ENCODE measurements around the gene RRP12.
"Not testable (repeated sequence)": the region's sequence is repeated elsewhere in the genome, so short reads cannot be mapped to it uniquely, and the experiment has no call there.

Gene RRP12, protein sequence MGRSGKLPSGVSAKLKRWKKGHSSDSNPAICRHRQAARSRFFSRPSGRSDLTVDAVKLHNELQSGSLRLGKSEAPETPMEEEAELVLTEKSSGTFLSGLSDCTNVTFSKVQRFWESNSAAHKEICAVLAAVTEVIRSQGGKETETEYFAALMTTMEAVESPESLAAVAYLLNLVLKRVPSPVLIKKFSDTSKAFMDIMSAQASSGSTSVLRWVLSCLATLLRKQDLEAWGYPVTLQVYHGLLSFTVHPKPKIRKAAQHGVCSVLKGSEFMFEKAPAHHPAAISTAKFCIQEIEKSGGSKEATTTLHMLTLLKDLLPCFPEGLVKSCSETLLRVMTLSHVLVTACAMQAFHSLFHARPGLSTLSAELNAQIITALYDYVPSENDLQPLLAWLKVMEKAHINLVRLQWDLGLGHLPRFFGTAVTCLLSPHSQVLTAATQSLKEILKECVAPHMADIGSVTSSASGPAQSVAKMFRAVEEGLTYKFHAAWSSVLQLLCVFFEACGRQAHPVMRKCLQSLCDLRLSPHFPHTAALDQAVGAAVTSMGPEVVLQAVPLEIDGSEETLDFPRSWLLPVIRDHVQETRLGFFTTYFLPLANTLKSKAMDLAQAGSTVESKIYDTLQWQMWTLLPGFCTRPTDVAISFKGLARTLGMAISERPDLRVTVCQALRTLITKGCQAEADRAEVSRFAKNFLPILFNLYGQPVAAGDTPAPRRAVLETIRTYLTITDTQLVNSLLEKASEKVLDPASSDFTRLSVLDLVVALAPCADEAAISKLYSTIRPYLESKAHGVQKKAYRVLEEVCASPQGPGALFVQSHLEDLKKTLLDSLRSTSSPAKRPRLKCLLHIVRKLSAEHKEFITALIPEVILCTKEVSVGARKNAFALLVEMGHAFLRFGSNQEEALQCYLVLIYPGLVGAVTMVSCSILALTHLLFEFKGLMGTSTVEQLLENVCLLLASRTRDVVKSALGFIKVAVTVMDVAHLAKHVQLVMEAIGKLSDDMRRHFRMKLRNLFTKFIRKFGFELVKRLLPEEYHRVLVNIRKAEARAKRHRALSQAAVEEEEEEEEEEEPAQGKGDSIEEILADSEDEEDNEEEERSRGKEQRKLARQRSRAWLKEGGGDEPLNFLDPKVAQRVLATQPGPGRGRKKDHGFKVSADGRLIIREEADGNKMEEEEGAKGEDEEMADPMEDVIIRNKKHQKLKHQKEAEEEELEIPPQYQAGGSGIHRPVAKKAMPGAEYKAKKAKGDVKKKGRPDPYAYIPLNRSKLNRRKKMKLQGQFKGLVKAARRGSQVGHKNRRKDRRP (N-terminal part only)

DNA sequence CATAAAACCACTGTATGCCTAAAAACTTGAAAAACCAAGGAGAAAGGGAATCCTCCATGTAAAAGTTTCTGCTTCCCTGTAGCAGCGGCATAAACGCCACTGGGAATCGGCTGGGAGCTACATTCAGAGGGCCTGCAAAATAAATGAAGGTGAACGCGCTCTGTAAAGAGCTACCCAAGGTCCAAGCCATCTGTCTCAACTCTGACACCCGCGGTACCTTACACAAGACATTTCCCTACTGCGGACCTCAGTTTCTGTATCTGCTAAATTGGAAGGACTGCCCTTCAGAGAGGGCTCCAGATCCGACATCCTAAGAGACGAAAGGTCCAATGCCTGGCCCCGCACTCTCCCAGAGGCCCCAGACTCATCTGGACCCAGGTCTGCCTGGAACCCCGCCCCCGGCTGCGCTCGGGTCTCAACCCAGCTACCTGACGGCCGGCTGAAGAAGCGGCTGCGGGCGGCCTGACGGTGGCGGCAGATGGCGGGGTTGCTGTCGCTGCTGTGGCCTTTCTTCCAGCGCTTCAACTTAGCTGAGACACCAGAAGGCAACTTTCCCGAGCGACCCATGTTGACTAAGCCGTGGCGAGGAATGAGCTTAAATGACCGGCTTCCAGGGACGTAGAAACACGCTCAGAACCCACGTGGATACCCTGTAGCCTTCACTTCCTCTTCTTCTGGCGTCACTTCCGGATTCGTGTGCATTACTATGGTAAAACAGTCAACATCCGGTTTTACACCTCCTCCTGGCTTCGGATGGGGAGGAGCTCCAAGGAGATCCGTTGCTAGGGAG, at the start of gene RRP12:
TSS of gene RRP12 (minus strand) at position 676 of the 790 bp plus-strand sequence. CDS start at position 567, 109 bp downstream.
- DNase-seq (ENCODE audit: low spot score): peak; percentile 100

DNA sequence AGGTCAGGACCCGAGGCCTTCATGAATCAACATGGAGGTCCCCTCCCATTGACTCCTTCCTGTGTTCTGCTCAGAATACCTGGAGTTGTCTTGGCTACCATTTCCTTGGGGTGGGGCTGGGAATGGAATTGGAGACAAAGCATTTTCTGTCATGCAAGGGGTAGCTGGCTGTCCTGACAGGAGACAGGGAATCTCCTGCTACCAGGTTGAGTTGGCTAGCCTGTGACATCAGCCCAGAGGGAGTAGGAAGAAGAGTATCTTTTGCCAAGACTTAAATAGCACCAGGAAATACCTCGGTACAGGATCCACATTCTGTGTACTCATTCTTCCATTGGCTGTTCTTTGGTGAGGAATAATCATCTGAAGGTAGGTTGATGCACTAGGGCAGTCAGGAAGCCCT, 49.7 kb upstream of the RRP12 start:
- no peak for DNase-seq (ENCODE audit: low spot score)

DNA sequence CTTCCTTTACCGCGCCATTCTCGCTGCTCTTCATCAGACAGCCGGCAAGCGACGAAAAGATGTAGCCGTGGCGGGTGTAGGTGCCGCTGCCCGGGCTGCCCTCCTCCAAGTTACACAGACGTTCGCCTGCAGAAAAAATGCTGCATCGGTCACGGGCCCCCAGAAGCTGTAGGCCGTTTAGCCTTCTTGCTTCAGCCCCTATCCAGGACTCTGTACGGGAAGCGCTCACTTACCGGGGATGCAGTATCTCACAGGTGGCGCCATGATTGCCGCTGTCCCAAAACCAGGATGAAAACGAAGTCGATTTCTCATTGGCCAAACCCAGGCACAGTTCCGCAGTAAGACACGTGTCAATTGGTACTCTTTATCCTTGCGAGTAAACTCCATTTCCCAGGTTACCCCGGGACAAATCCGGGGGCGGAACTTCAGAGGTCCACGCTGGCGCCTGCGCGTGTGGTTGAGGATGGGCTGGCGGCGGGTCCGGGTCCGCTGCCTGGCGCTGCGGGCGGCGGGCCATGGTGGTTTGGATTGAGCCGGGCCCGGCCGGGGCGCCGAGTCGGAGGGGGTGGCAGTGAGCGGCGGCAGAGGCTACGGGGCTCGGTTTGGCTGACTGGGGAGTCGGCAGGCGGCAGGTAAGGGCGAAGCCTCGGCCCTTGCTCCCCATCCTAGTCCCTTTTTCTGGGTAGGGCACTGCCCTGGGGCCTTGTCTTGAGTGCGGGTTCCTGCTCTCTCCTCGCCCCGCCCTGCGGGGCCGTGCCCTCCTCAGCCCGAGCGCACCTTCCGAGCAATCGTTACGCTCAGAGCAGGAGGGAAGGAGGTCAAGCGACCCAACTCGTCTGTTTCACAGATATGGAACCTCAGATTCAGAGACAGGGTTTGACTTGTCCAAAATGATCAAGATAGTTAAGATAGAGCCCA, 44.8 kb upstream of the RRP12 start, which contains the start of the genes EXOSC1 and ZDHHC16:
TSS of gene EXOSC1 (minus strand) at position 285 of the 918 bp plus-strand sequence. CDS start at position 264, 21 bp downstream.
TSS of gene ZDHHC16 (plus strand) at position 454 of the 918 bp plus-strand sequence. CDS start 5,501 bp downstream, outside the sequence.
- DNase-seq (ENCODE audit: low spot score): peak; percentile 98

DNA sequence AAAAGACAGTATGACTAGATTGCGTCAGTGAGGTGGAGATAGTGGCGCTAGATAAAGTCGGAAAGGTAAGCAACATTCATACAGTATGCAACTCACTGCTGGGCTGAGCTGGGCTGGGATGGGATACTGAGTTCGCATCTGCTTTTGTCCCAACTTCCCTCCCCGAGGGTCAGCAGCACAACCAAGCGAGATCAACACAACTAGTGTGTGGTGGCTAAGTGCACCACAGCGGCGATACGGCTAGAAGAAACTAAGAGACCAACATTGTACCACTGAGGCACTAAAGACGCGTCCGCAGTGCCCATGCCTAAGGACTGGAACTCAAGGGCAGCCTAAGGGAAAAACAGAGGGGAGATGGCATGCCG, 44.2 kb upstream of the RRP12 start:
- no peak for DNase-seq (ENCODE audit: low spot score)

DNA sequence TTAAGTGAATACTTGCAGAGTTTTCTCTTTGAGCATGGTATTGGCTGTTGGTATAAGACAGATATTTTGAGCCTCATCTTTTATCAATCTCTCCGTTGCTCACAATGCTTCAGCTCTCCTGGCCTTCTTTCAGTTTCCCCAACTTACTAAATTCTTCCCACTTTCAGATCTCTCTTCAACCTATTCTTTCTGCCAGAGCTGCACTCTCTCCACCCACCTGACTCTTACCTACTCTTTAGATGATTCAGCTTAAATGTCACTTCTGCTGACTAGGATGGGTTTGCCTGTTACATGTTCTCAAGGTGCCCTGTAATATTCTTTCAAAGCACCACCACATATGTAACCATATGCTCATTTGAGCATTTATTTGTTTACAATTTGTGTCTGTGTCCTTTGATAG, 43.1 kb upstream of the RRP12 start:
- DNase-seq (ENCODE audit: low spot score): no peak

DNA sequence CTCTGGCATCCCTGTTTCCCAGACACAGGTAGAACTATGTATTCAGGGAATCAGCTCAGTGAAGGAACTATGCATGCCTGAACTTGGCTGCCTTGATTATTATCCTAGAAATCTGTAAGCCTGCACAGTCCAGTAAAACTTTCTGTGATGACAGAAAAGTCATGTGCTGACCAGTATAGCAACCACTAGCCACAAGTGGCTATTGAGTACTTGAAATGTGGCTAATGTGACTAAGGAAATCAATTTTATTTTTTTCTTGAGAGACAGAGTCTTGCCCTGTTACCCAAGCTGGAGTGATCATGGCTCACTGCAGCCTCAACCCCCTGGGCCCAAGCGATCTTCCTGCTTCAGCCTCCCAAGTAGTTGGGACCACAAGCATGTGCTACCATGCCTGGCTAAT, 41.1 kb upstream of the RRP12 start:
- no peak for DNase-seq (ENCODE audit: low spot score)

DNA sequence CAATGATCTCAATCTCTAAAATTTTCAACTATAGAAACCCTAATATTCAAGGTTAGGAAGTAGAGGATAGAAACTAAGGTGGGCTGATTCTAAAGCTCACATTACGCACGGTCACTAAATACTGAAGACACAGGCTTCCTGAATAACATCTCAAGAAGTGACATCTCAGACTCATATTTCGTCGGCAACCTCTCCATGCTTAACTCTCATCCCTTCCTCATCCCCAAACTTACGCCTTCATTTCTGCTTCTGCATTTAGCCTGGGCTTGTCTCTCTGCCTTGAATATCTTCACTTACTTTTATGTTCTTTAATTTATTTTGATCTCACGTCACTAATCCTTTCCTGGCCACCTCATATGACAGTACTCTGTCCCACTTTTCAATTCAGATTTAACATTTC, 34.1 kb upstream of the RRP12 start:
- DNase-seq (ENCODE audit: low spot score): no peak

DNA sequence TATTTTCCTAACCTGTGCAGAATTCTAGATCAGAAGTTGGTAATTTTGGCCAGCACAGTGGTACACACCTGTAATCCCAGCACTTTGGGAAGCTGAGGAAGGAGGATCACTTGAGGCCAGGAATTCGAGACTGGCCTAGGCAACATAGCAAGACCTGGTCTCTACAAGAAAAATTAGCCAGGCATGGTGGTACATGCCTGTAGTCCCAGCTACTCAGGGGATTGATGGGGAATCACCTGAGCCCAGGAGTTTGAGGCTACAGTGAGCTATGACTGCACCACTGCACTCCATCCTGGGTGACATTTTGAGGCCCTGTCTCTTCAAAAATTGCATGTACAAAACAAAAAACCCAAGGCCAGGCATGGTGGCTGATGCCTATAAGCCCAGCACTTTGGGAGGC, 33.4 kb upstream of the RRP12 start:
- no peak for DNase-seq (ENCODE audit: low spot score)

DNA sequence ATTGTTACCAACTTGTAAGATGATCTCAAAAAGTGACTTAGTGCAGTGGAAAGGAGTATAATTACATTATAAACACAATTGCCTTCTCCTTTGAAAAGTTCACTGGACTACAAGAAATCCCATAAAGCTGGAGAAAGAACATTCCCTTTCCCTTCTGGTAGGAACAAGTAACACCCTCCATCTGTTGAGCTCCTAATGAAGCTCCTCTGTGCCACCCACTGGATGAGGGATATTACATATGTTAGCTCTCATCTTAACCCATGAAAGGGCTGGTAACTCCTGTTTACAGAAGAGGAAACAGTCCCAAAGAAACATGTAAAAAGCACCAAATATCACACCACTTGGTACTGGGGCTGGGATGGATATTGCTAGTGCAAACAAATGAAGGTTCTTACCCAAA, 32.9 kb upstream of the RRP12 start:
- DNase-seq (ENCODE audit: low spot score): no peak

DNA sequence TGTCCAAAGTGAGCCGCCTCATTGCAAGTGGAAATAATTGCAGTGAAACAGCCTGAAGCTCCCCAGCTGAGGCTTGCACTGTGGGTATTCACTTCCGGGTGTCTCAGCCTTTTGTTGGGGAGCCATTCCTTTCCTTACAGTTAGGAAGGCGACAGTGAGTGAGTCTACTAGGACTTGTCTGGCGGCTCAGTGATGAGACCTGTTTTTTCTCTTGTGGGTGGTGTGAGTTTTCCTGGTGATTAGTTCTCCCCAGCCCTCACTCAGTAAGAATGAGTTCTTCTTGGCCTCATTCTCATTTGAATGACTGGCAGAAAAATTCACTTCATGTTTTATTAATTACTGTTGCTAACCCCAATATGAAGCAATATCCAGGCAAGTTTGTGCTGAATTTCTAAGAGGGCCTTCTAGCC, 27.4 kb upstream of the RRP12 start:
- DNase-seq (ENCODE audit: low spot score): no peak

DNA sequence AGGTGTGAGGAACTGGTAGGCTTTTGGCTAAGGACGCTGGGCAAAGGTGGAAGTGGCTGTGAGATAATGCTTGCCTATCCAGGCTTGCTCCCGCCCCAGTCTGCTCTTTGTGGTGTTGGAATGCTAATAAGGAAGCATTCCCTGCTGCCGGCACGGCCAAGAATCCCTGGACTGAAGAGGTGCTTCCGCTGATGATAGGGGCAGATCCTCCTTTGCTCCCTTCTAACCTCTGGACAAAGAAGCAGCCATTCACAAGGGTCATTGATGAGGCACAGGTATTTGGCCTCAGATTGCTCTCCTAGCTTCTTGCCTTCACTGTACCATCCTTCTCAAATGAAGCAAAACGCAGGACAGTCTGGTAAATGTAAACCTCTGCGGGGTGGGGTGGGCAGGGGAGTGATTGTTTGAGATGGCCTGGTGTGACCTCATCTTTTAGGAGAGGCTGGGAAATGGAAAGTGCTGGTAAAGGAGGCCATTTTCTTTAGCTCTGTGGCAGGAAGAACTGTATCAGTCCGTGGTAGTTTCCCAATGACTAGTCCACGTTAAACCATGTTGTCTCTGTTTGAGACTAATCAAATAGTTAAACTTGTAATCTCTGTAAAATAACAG, 26.5 kb upstream of the RRP12 start:
- no peak for DNase-seq (ENCODE audit: low spot score)

DNA sequence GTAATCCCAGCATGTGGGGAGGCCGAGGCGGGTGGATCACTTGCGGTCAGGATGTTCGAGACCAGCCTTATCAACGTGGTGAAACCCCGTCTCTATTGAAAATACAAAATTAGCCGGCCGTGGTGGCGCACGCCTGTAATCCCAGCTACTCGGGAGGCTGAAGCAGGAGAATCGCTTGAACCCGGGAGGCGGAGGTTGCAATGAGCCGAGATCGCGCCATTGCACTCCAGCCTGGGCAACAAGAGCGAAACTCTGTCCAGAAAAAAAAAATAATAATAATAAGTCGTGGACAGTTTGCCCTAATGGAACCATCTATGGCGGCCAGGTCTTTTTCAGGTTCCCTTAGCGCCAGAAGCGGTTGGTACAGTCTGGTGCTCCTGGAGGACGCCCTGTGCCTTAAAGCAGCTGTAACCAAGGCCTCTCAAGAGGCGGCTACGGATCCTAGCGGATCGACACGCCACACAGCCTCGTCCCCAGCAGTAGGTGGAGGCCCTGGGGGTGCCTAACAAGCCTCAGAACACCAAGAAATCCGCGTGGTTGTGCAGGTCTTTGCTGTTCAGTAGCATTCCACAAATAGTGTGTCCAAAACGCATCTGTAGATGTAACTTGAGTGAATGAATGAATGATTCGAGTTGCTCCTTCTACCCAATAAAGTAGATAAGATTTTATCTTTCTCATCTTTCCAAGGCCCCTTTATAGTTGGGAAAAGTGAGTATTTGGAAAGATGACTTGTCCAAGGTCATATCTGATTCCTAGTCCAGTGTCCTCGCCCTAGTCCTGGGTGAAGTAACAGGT, 25.8 kb upstream of the RRP12 start:
- DNase-seq (ENCODE audit: low spot score): no peak

DNA sequence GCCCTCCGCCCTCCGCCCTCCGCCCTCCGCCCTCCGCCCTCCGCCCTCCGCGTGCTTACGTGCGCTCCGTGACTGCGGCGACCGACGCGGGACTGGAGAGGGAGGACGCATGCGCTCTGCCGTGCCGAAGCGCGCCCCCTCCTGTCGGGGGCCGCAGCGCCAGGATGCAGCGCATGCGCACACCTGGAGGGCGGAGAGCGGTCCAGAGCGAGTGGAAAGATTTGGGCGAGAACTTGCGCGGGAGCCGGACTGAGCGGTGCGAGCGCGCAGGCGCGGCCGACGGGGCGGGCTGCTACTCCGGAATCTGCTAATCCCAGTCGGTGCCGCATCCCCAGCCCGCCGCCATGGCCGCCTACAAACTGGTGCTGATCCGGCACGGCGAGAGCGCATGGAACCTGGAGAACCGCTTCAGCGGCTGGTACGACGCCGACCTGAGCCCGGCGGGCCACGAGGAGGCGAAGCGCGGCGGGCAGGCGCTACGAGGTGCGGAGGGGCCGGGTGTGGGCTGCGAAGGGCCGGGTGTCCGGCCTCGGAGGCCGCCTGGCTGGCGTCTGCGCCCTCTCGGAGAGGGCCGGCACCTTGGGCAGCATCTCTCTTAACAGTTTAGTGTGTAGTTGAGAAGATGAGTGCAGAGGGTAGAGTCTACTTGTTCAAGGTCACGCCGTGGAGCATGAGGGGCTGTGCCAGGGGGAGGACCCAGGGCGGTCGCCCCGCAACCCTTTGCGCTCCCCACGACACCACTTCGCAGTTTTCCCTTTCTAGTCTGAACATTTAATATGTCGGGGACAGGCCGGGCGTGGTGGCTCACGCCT, 25.0 kb upstream of the RRP12 start, which contains the start of gene PGAM1:
TSS of gene PGAM1 (plus strand) at position 228 of the 812 bp plus-strand sequence. CDS start at position 345, 117 bp downstream.
- DNase-seq (ENCODE audit: low spot score): peak; percentile 93

DNA sequence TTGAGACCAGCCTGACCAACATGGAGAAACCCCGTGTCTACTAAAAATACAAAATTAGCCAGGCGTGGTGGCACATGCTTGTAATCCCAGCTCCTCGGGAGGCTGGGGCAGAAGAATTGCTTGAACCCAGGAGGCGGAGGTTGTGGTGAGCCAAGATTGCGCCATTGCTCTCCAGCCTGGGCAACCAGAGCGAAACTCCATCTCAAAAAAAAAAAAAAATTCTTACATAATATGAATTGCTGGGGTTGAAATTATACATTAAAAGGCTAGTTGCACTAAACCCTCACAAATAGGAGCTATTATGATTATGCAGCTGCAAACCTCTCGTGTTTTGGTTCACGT, 22.6 kb upstream of the RRP12 start:
- not testable (repeated sequence) for DNase-seq (ENCODE audit: low spot score)

DNA sequence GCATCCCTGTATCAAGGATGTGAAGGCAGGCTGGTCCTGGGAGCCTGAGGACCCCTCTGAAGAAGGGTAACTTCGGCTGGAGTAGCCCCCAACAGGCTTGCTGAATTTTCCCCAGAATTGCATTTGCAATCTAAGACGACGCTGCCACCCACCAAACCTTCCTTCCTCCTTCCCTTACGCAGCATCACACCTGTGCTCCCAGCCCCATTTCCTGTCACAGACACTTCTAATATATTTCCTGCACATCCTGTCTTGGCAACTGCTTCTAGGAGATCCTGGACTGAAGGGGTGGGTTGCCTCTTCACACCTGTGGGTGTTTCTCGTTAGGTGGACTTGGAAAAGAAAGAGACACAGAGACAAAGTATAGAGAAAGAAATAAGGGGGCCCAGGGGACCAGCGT, 15.4 kb upstream of the RRP12 start:
- DNase-seq (ENCODE audit: low spot score): no peak

DNA sequence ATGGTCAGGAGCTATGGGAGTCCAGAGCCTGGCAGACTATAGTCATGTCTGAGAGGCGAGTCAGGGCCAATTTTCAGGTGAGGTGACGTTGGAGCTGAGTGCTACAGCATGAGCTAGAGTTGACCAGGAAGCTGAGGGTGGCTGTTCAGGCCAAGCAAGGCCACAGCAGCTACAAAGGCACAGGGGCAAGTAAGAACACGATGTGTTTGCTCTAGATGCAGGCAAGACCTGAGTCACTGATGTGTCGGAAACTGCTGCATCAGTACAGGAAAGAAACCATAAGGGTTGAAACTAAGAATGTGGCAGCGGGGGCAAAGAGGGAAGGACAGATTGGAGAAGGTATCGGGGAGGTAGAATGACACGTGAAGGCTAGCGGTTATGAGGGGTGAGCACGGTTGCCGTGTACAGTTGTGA, 11.8 kb upstream of the RRP12 start:
- no peak for DNase-seq (ENCODE audit: low spot score)

DNA sequence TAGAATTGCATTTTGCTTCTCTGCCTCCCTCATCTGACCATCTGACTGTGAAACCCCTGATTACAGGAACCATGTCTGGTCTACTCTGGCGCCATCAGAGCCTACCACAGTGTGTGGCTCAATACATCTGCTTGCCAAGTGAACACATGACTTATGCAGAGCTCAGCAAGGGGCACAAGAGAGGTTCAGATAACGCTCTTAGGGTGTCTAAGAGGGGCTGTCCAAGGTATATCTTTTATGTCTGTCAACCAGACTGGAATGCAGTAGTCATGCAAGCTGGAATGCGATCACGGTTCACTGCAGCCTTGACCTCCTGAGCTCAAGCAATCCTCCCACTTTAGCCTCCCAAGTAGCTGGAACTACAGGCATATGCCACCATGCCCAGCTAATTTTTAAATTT, 10.3 kb upstream of the RRP12 start:
- no peak for DNase-seq (ENCODE audit: low spot score)

DNA sequence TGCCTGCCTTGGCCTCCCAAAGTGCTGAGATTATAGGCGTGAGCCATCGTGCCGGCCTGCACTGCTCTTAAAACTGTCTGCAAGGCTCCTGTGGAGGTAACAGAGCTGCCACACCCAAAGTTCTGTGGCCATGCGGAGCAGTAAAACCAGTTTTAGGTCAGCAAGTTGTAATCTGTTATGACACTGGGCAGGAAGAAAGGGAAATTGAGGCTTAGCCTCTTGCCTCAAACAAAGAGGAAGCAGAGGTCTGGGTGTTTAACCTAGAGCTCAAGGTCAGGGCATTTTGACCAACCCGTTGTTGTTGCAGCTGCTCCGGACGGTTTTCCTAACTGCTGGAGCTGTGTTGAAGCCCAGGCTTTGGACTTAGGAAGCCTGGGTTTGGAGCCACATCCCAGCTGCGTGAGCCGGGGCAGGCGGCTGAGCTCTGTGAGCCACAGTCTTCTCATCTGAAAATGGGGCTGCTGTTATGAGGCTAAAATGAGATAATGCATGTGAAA, 7.4 kb upstream of the RRP12 start:
- no peak for DNase-seq (ENCODE audit: low spot score)
